ENCODE measurements around the gene WIZ.

The WIZ gene

GRCh38 chr19:15393963-15394362 lies 55.8 kb downstream of the WIZ start:
- no peak for DNase-seq
- intact Hi-C loops (cut with DNase I) = no loop called here

GRCh38 chr19:15390814-15391213 lies 58.9 kb downstream of the WIZ start:
- intact Hi-C loops (cut with DNase I) = no loop called here

GRCh38 chr19:15381864-15382263 lies 67.9 kb downstream of the WIZ start:
- DNase-seq = peak in 6 of 10 donors; percentile 32 to 89 (median 64)
- intact Hi-C loops (cut with DNase I) = loop anchor here (5.0 kb wide), 1 partner anchor 50 kb away; the partner anchor contains the start of gene BRD4

More at GRCh38 chr19:15390814-15391213, 58.9 kb downstream of the WIZ start:
- DNase-seq = peak in 1 of 10 donors; percentile 1

GRCh38 chr19:15381429-15381828 lies 68.3 kb downstream of the WIZ start:
- intact Hi-C loops (cut with DNase I) = loop anchor here (5.0 kb wide), 1 partner anchor 49 kb away; the partner anchor contains the start of gene BRD4
- no peak for DNase-seq

- intact Hi-C loops (cut with DNase I) = loop anchor here (5.0 kb wide), 5 partner anchors 37 to 177 kb away; partner anchors contain the start of genes AKAP8L and BRD4
- DNase-seq = peak in 1 of 10 donors; percentile 74
These were observed 69.6 kb downstream of the WIZ start for GRCh38 chr19:15379999-15380647.

- intact Hi-C loops (cut with DNase I) = loop anchor here (5.0 kb wide), 4 partner anchors 38 to 178 kb away; partner anchors contain the start of gene AKAP8L
- DNase-seq = peak; percentile 94 to 100 (median 98)
These were observed 70.4 kb downstream of the WIZ start, which contains the start of gene AKAP8 for GRCh38 chr19:15379083-15379998. Gene AKAP8 (minus strand): TSS chr19:15379787. CDS start chr19:15379731, 56 bp downstream.

GRCh38 chr19:15378534-15379082 lies 71.1 kb downstream of the WIZ start:
- peak in 4 of 10 donors; percentile 35 to 88 (median 61) for DNase-seq
- intact Hi-C loops (cut with DNase I) = loop anchor here (5.0 kb wide), 4 partner anchors 39 to 179 kb away; partner anchors contain the start of gene AKAP8L

GRCh38 chr19:15374796-15375440 lies 74.8 kb downstream of the WIZ start:
- intact Hi-C loops (cut with DNase I) = loop anchor here (5.0 kb wide), 4 partner anchors 42 to 182 kb away; partner anchors contain the start of gene AKAP8L
- DNase-seq = peak in 1 of 10 donors; percentile 74

- peak in 2 of 10 donors; percentile 81 to 86 for DNase-seq
- intact Hi-C loops (cut with DNase I) = no loop called here
These were observed 75.6 kb downstream of the WIZ start for GRCh38 chr19:15374105-15374651.

- DNase-seq = peak in 1 of 10 donors; percentile 60
- intact Hi-C loops (cut with DNase I) = no loop called here
These were observed 76.1 kb downstream of the WIZ start for GRCh38 chr19:15373644-15374043.

GRCh38 chr19:15372891-15373301 lies 76.9 kb downstream of the WIZ start:
- peak in 1 of 10 donors; percentile 70 for DNase-seq
- intact Hi-C loops (cut with DNase I) = no loop called here

- DNase-seq = peak in 1 of 10 donors; percentile 0
- intact Hi-C loops (cut with DNase I) = no loop called here
These were observed 77.3 kb downstream of the WIZ start for GRCh38 chr19:15372470-15372869.

- peak in 1 of 10 donors; percentile 57 for DNase-seq
- intact Hi-C loops (cut with DNase I) = no loop called here
These were observed 77.9 kb downstream of the WIZ start for GRCh38 chr19:15371786-15372380.

GRCh38 chr19:15371119-15371518 lies 78.6 kb downstream of the WIZ start:
- DNase-seq = no peak
- intact Hi-C loops (cut with DNase I) = no loop called here

Measured in posterior cingulate gyrus (tissue), 11 donors.